SK-N-SH treated with all-trans-retinoic acid at 6 μM for 48 hours (cell line): Measurements from ENCODE around the gene NTM.

Experiments
- ATAC-seq: fragments of 200-7000 bp; cut with Tn5 transposase; 3 replicates; pipeline ENCODE4 v1.9.1; 2020; ENCODE audit warnings: mild to moderate bottlenecking, moderate library complexity
- ARNTL ChIP-seq: fragments of 450-650 bp; formaldehyde crosslinking; IDR thresholded peaks from 2 replicates; pipeline ENCODE4 v1.5.0; 2020; ENCODE audit warnings: low read depth, mild to moderate bottlenecking, moderate library complexity, borderline replicate concordance
- BACH2 ChIP-seq: fragments of 250-450 bp; sonication (Bioruptor Pico); IDR thresholded peaks from 2 replicates; pipeline ENCODE4 v1.9.0; 2021; ENCODE audit warnings: mild to moderate bottlenecking, borderline replicate concordance
- CREB5 ChIP-seq: fragments of 250-450 bp; sonication (Bioruptor Pico); IDR thresholded peaks from 2 replicates; pipeline ENCODE4 v1.5.1; 2020; ENCODE audit warnings: low read depth, mild to moderate bottlenecking, moderate library complexity
- CSDC2 ChIP-seq: fragments of 250-450 bp; sonication (Bioruptor Pico); IDR thresholded peaks from 2 replicates; pipeline ENCODE4 v1.5.0; 2020; ENCODE audit warnings: mild to moderate bottlenecking, moderate library complexity
- CSRNP3 ChIP-seq: fragments of 250-450 bp; sonication (Bioruptor Pico); IDR thresholded peaks from 2 replicates; pipeline ENCODE4 v1.5.1; 2021; ENCODE audit warnings: mild to moderate bottlenecking, moderate library complexity
- ESRRG ChIP-seq: fragments of 250-450 bp; sonication (Bioruptor Pico); IDR thresholded peaks from 2 replicates; pipeline ENCODE4 v1.6.1; 2021; ENCODE audit warnings: mild to moderate bottlenecking
- GLIS3 ChIP-seq: fragments of 250-450 bp; sonication (Bioruptor Pico); IDR thresholded peaks from 2 replicates; pipeline ENCODE4 v1.5.0; 2020; ENCODE audit warnings: mild to moderate bottlenecking, moderate library complexity
- ISL1 ChIP-seq: fragments of 250-450 bp; sonication (Bioruptor Pico); IDR thresholded peaks from 2 replicates; pipeline ENCODE4 v2.1.2; 2022; ENCODE audit warnings: mild to moderate bottlenecking, moderate library complexity
- OSR1 ChIP-seq: fragments of 250-450 bp; sonication (Bioruptor Pico); IDR thresholded peaks from 2 replicates; pipeline ENCODE4 v1.8.0; 2022; ENCODE audit warnings: moderate library complexity, mild to moderate bottlenecking, inconsistent platforms
- PPARA ChIP-seq: fragments of 250-450 bp; sonication (Bioruptor Pico); IDR thresholded peaks from 2 replicates; pipeline ENCODE4 v1.5.0; 2020; ENCODE audit warnings: mild to moderate bottlenecking, borderline replicate concordance
- RARB ChIP-seq: fragments of 250-450 bp; sonication (Bioruptor Pico); IDR thresholded peaks from 2 replicates; pipeline ENCODE4 v1.8.0; 2021; ENCODE audit warnings: mild to moderate bottlenecking, moderate library complexity
- SNAI2 ChIP-seq: fragments of 250-450 bp; sonication (Bioruptor Pico); IDR thresholded peaks from 2 replicates; pipeline ENCODE4 v1.5.0; 2020; ENCODE audit warnings: mild to moderate bottlenecking, moderate library complexity
- TCF4 ChIP-seq: fragments of 250-450 bp; sonication (Bioruptor Pico); IDR thresholded peaks from 2 replicates; pipeline ENCODE4 v1.8.0; 2021; ENCODE audit warnings: mild to moderate bottlenecking, moderate library complexity, borderline replicate concordance
- TSHZ2 ChIP-seq: fragments of 250-450 bp; sonication (Bioruptor Pico); IDR thresholded peaks from 2 replicates; pipeline ENCODE4 v1.5.0; 2020; ENCODE audit warnings: mild to moderate bottlenecking, moderate library complexity
- ZC3H10 ChIP-seq: fragments of 250-450 bp; sonication (Bioruptor Pico); IDR thresholded peaks from 2 replicates; pipeline ENCODE4 v1.5.1; 2021; ENCODE audit warnings: mild to moderate bottlenecking, moderate library complexity
- ZFP3 ChIP-seq: fragments of 250-450 bp; sonication (Bioruptor Pico); IDR thresholded peaks from 2 replicates; pipeline ENCODE4 v1.5.0; 2020; ENCODE audit warnings: mild to moderate bottlenecking, moderate library complexity
- ZNF565 ChIP-seq: fragments of 450-650 bp; formaldehyde crosslinking; conservative IDR thresholded peaks from 2 replicates; pipeline ENCODE4 v1.5.0; 2020; ENCODE audit warnings: low read depth, mild to moderate bottlenecking, moderate library complexity
- ZNF70 ChIP-seq: fragments of 450-650 bp; formaldehyde crosslinking; IDR thresholded peaks from 2 replicates; pipeline ENCODE4 v1.5.0; 2020; ENCODE audit warnings: mild to moderate bottlenecking, moderate library complexity
- ZNF8 ChIP-seq: fragments of 450-650 bp; formaldehyde crosslinking; IDR thresholded peaks from 2 replicates; pipeline ENCODE4 v1.5.0; 2020; ENCODE audit warnings: mild to moderate bottlenecking, moderate library complexity
- TF ChIP-seq, protein P1 (sequence below): fragments of 250-450 bp; sonication (Bioruptor Pico); IDR thresholded peaks from 2 replicates; pipeline ENCODE4 v1.8.0; 2021; ENCODE audit warnings: low read depth, mild to moderate bottlenecking, moderate library complexity, borderline replicate concordance
- TF ChIP-seq, protein P2 (sequence below): fragments of 250-450 bp; sonication (Bioruptor Pico); IDR thresholded peaks from 2 replicates; pipeline ENCODE4 v1.8.0; 2020; ENCODE audit warnings: mild to moderate bottlenecking, moderate library complexity, borderline replicate concordance

Gene NTM

GRCh38 chr11:131663405-131664200, 293.2 kb downstream of the NTM start:
- no peak for TF ChIP-seq CREB5
- TF ChIP-seq ZFP3 (CRISPR knock-in tag), result no peak
- no peak for TF ChIP-seq CSDC2 (CRISPR knock-in tag)
- TF ChIP-seq ZNF565 (CRISPR knock-in tag), result no peak
- no peak for TF ChIP-seq ESRRG (CRISPR knock-in tag)
- no peak for TF ChIP-seq ZC3H10 (CRISPR knock-in tag)
- TF ChIP-seq CSRNP3, result no peak
- TF ChIP-seq, protein P1, sequence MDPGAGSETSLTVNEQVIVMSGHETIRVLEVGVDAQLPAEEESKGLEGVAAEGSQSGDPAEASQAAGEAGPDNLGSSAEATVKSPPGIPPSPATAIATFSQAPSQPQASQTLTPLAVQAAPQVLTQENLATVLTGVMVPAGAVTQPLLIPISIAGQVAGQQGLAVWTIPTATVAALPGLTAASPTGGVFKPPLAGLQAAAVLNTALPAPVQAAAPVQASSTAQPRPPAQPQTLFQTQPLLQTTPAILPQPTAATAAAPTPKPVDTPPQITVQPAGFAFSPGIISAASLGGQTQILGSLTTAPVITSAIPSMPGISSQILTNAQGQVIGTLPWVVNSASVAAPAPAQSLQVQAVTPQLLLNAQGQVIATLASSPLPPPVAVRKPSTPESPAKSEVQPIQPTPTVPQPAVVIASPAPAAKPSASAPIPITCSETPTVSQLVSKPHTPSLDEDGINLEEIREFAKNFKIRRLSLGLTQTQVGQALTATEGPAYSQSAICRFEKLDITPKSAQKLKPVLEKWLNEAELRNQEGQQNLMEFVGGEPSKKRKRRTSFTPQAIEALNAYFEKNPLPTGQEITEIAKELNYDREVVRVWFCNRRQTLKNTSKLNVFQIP (CRISPR knock-in tag), result no peak
- no peak for TF ChIP-seq BACH2
- no peak for TF ChIP-seq RARB (CRISPR knock-in tag)
- TF ChIP-seq, protein P2, sequence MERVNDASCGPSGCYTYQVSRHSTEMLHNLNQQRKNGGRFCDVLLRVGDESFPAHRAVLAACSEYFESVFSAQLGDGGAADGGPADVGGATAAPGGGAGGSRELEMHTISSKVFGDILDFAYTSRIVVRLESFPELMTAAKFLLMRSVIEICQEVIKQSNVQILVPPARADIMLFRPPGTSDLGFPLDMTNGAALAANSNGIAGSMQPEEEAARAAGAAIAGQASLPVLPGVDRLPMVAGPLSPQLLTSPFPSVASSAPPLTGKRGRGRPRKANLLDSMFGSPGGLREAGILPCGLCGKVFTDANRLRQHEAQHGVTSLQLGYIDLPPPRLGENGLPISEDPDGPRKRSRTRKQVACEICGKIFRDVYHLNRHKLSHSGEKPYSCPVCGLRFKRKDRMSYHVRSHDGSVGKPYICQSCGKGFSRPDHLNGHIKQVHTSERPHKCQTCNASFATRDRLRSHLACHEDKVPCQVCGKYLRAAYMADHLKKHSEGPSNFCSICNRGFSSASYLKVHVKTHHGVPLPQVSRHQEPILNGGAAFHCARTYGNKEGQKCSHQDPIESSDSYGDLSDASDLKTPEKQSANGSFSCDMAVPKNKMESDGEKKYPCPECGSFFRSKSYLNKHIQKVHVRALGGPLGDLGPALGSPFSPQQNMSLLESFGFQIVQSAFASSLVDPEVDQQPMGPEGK (CRISPR knock-in tag), result no peak
- no peak for TF ChIP-seq TCF4 (CRISPR knock-in tag)
- TF ChIP-seq ZNF8 (CRISPR knock-in tag), result no peak
- no peak for ATAC-seq

DNA sequence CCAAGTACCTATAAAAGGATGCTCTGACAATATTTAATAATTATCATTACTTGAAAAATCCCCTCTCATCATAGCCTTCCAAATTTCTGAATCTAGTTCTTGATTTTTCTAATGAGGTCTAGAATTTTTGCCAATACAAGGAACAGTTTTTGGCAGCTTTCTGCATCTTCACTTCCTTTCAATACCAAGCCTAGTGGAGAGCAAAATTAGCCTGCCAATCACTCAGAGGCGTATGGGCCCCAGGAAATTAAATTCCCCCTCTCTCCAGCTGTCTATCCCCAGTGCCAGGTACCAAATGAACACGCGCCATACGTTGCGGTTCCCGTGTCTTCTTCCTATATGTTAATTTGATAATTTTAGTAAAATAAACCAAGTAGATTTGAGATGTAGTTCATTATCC, 293.9 kb downstream of the NTM start:
- TF ChIP-seq CREB5 (no peak), ESRRG (CRISPR knock-in tag) (no peak), ZNF8 (CRISPR knock-in tag) (no peak), ZC3H10 (CRISPR knock-in tag) (no peak), PPARA (no peak), BACH2 (no peak), ZFP3 (CRISPR knock-in tag) (no peak), SNAI2 (no peak), CSDC2 (CRISPR knock-in tag) (no peak), OSR1 (no peak), CSRNP3 (no peak), ARNTL (CRISPR knock-in tag) (no peak), GLIS3 (CRISPR knock-in tag) (no peak), TSHZ2 (CRISPR knock-in tag) (no peak), ISL1 (CRISPR knock-in tag) (no peak), RARB (CRISPR knock-in tag) (no peak), ZNF70 (no peak)
- TF ChIP-seq, protein P2 (CRISPR knock-in tag), result no peak
- TF ChIP-seq, protein P1 (CRISPR knock-in tag), result no peak
- TF ChIP-seq, all 23 proteins: peak for 0
- no peak for ATAC-seq
